Suprapubic skin (tissue), 4 donors: Measurements from ENCODE around the gene ETV6. TPM values are rescaled to one million over a fixed set of nuclear protein-coding genes. Genes with fewer than 3 reads are reported as not detected.

Experiments used
- DNase-seq, 2 donors: peaks; one replicate each; pipeline ENCODE4 v3.0.0-alpha.2; 2019; ENCODE audit warnings: low spot score in 2 of 2
- H3K27ac ChIP-seq: fragments of 200-600 bp; sonication (generic); one replicate; pipeline ENCODE4 v1.5.1; 2019
- H3K27me3 ChIP-seq: fragments of 200-600 bp; sonication (generic); one replicate; pipeline ENCODE4 v1.5.1; 2019
- H3K36me3 ChIP-seq: fragments of 200-600 bp; sonication (generic); one replicate; pipeline ENCODE4 v1.5.1; 2019
- H3K4me1 ChIP-seq: fragments of 200-600 bp; sonication (generic); one replicate; pipeline ENCODE4 v1.5.1; 2019
- H3K4me3 ChIP-seq: fragments of 200-600 bp; sonication (generic); one replicate; pipeline ENCODE4 v1.5.1; 2019; ENCODE audit warnings: mild to moderate bottlenecking
- H3K9me3 ChIP-seq: fragments of 200-600 bp; sonication (generic); one replicate; pipeline ENCODE4 v1.5.1; 2019
- EP300 ChIP-seq: sonication (generic); formaldehyde crosslinking; IDR thresholded peaks from one replicate; pipeline ENCODE4 v1.6.1; 2017; ENCODE audit warnings: antibody characterized with exemption
- POLR2A ChIP-seq, 2 donors: fragments of 450-650 bp; IDR thresholded peaks; one replicate each; pipeline ENCODE4 v1.6.1; 2017; ENCODE audit warnings: antibody characterized with exemption in 2 of 2, mild to moderate bottlenecking in 2 of 2, moderate library complexity in 2 of 2
- POLR2AphosphoS5 ChIP-seq, 3 donors: sonication (generic); formaldehyde crosslinking; IDR thresholded peaks; one replicate each; pipeline ENCODE4 v1.6.1; 2017; ENCODE audit warnings: antibody characterized with exemption in 3 of 3
- WGBS: methylation state at CpG from one replicate; pipeline ENCODE4 v1.1.5; 2018; 5-methylcytosine and 5-hydroxymethylcytosine counted together
- total RNA-seq, 4 donors: library from RNA; depleted of rRNA; stranded (reverse); fragments of >200 nt; gene quantifications; one replicate each; pipeline ENCODE4 v1.1.0, GENCODE V29; 2016
- TF ChIP-seq, protein P1 (sequence below), 2 donors: fragments of 200-600 bp in 1 of 2; fragments of 450-650 bp in 1 of 2; sonication (generic) in 1 of 2; IDR thresholded peaks; one replicate each; pipeline ENCODE4 v1.5.1; 2016 to 2019; ENCODE audit warnings: antibody characterized with exemption in 2 of 2, mild to moderate bottlenecking in 1 of 2, moderate library complexity in 1 of 2

ETV6 gene
- total RNA-seq, 4 donors from 2014 or later: 16.9 to 41.4 (median 25.1) TPM

DNA sequence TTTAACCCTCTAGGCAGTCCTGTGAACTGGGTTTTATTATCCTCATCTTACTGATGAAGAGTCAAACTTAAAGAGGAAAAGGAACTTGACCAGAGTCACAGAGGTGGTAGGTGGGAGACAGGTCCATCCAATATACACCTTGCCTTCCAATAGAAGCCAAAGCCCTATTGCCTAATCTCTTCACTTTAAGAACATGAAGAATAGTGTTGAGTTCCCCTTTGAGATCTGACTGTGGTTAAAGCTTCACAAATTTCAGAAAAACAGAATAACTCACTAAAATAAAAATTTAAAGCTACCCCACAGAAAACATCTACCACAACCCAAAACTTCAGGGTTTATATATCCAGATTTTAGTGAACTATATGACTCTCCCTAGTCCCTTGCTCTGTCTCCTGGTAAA, 115.4 kb downstream of the ETV6 start:
- TF ChIP-seq, protein P1, sequence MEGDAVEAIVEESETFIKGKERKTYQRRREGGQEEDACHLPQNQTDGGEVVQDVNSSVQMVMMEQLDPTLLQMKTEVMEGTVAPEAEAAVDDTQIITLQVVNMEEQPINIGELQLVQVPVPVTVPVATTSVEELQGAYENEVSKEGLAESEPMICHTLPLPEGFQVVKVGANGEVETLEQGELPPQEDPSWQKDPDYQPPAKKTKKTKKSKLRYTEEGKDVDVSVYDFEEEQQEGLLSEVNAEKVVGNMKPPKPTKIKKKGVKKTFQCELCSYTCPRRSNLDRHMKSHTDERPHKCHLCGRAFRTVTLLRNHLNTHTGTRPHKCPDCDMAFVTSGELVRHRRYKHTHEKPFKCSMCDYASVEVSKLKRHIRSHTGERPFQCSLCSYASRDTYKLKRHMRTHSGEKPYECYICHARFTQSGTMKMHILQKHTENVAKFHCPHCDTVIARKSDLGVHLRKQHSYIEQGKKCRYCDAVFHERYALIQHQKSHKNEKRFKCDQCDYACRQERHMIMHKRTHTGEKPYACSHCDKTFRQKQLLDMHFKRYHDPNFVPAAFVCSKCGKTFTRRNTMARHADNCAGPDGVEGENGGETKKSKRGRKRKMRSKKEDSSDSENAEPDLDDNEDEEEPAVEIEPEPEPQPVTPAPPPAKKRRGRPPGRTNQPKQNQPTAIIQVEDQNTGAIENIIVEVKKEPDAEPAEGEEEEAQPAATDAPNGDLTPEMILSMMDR (IDR thresholded peaks at IDR 0.05): no peak
- no peak for TF ChIP-seq POLR2A (IDR thresholded peaks at IDR 0.05)
- TF ChIP-seq EP300: no peak
- no peak for TF ChIP-seq POLR2AphosphoS5 (IDR thresholded peaks at IDR 0.05)
- Histone ChIP-seq H3K4me3 (no peak overlapping the region), H3K27me3 (no peaks in the 10 kb centered on the region), H3K9me3 (no peaks in the 10 kb centered on the region), H3K36me3 (no peaks in the 10 kb centered on the region), H3K4me1 (peaks cover 48% of the 10 kb centered on the region), H3K27ac (no peak overlapping the region)
- no peak for DNase-seq

DNA sequence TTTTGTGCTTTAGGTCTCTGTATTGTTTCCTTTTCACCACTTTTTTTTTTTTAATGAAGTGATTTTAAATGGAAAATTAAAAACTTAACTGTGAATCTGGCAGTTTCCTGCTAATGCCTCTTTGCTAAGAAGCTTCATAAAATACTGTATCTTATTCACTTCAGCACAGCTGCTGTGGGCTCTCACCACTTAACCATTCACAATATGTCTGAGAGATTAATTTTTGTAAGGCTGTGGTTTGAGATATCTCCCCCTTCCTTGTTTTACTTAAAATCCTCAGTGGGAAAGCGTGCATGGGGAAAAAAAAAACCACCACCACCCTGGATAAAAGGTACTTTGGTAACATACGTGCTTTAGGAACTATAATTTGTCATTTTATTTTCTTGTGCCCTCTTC, 115.9 kb downstream of the ETV6 start:
- 67% methylated on average over 2 of the region's 2 CpGs for WGBS
- Histone ChIP-seq H3K36me3 (no peaks in the 10 kb centered on the region), H3K4me3 (no peak overlapping the region), H3K9me3 (no peaks in the 10 kb centered on the region), H3K4me1 (peaks cover 48% of the 10 kb centered on the region), H3K27ac (no peak overlapping the region), H3K27me3 (no peaks in the 10 kb centered on the region)
- no peak for DNase-seq
- TF ChIP-seq POLR2AphosphoS5 (IDR thresholded peaks at IDR 0.05) (no peak), POLR2A (IDR thresholded peaks at IDR 0.05) (no peak), EP300 (no peak)
- TF ChIP-seq, protein P1 (IDR thresholded peaks at IDR 0.05): no peak

DNA sequence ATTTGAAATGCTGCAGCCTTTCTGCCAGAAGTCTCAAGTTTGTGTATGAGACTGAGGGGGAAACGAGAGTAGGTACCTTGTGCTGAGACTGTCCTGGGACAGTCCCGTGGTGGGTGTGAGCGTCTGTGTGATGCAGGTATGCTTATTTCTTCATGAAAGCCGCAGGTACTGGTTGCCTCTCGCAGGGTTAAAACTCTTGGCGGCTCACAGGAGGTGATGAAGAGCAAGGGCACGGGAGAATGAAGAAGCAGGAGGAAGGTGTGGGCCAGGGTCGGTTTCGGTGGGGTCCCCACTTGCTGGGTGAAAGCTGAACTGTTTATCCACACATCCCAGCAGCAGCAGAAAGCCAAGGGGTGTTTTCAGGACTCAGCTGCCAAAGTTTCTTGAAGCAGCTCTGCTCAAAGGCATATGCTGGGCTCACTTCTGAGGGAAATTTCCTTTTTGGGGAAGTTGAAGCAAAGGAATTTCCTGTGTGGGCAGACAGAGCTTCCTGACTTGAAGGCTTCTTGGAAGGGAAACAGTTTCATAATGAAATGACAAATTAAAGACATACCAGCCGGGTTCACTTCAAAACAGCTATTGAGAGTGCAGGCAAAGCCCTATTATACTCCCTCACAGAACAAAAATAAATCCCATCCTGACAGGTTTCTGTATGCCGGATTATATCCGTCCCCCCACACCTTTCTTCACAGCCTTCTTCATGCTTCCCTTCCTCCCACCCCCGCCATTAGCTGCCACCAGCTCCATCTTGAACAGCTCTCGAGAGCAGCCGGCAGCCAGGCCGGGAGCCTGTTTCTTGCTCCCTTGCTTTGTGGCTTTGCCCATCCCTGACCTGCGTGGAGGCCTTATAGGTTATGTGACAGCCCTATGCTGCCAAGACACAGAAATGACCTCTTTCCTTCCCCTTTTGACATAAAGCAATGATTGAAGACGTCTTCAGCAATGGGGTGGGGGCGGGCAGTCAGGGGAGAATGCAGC, 116.6 kb downstream of the ETV6 start:
- H3K4me1 ChIP-seq: peaks cover 48% of the 10 kb centered on the region

DNA sequence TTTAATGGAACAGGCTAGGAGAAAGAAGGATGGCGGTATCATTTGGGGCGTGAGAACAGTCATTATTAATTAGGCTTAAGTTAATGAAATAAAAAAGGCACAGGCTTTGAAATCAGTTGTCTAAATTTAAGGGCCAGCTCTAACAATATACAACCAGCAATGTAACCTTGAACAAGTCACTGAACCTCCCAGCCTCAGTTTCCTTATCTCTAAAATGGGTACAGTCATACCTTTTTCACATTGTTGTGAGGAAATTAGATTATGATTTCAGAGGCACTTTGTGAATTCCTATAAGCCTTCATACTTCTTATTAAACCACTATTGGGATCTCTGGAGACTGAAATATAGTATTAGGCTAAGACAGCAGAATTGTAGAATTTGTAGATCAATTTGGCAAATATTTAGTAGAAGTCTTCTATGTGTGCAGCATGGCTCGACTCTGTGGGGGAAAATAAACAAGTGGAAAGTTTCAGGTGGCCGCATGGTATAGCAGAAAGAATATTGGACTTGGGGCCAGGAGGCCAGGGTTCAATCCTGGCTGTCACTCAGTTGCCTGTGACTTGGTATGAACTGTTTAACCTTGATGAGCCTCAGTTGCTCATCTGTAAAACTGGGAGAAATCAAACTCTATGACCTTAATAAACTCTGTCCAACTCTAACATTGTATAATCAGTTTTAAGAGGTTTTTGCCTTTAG, 117.7 kb downstream of the ETV6 start:
- WGBS: 72% methylated on average over 4 of the region's 4 CpGs
- no peak overlapping the region for H3K4me3 ChIP-seq
- H3K36me3 ChIP-seq: no peaks in the 10 kb centered on the region
- H3K27ac ChIP-seq: peak overlapping the region; percentile 66
- TF ChIP-seq, protein P1 (IDR thresholded peaks at IDR 0.05): no peak
- TF ChIP-seq POLR2AphosphoS5 (IDR thresholded peaks at IDR 0.05) (no peak), POLR2A (IDR thresholded peaks at IDR 0.05) (no peak), EP300 (no peak)
- H3K4me1 ChIP-seq: peaks cover 44% of the 10 kb centered on the region
- no peaks in the 10 kb centered on the region for H3K9me3 ChIP-seq
- H3K27me3 ChIP-seq: no peaks in the 10 kb centered on the region
- DNase-seq: no peak

More for the DNA sequence above, 116.6 kb downstream of the ETV6 start:
- WGBS: 44% methylated on average over 19 of the region's 19 CpGs
- no peak for TF ChIP-seq POLR2AphosphoS5 (IDR thresholded peaks at IDR 0.05)
- TF ChIP-seq, protein P1 (IDR thresholded peaks at IDR 0.05): no peak
- TF ChIP-seq EP300: no peak
- no peak for TF ChIP-seq POLR2A (IDR thresholded peaks at IDR 0.05)
- Histone ChIP-seq H3K4me3 (peak overlapping the region; percentile 9), H3K27ac (peak overlapping the region; percentile 66), H3K9me3 (no peaks in the 10 kb centered on the region), H3K36me3 (no peaks in the 10 kb centered on the region), H3K27me3 (no peaks in the 10 kb centered on the region)
- no peak for DNase-seq

DNA sequence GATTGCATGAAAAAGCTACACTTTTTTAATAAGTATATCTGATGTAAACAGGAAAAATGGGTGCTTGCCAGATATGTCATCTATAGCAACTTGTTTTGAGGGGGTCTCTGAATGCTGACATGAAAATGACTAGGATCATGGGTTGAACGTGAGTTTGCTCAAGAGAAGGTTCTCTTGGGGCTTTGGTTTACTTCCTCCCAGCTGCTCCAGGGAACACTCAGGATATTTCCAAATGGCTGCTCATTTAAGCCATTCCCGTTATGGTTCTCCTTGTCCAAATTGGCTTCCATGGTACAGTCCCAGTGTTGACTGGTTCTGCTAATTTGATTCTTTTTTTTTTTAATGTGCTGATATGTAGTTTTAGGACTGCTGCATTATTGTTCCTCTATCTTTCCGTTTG, 118.3 kb downstream of the ETV6 start:
- WGBS: 82% methylated on average over 3 of the region's 3 CpGs
- DNase-seq: no peak
- no peak overlapping the region for H3K4me3 ChIP-seq
- no peaks in the 10 kb centered on the region for H3K9me3 ChIP-seq
- no peaks in the 10 kb centered on the region for H3K27me3 ChIP-seq
- no peak overlapping the region for H3K27ac ChIP-seq
- no peaks in the 10 kb centered on the region for H3K36me3 ChIP-seq
- no peak for TF ChIP-seq POLR2AphosphoS5 (IDR thresholded peaks at IDR 0.05)
- TF ChIP-seq, protein P1 (IDR thresholded peaks at IDR 0.05): no peak
- no peak for TF ChIP-seq POLR2A (IDR thresholded peaks at IDR 0.05)
- no peak for TF ChIP-seq EP300
- H3K4me1 ChIP-seq: peaks cover 37% of the 10 kb centered on the region
